ENCODE measurements around the gene NUAK1.

Gene NUAK1

DNA sequence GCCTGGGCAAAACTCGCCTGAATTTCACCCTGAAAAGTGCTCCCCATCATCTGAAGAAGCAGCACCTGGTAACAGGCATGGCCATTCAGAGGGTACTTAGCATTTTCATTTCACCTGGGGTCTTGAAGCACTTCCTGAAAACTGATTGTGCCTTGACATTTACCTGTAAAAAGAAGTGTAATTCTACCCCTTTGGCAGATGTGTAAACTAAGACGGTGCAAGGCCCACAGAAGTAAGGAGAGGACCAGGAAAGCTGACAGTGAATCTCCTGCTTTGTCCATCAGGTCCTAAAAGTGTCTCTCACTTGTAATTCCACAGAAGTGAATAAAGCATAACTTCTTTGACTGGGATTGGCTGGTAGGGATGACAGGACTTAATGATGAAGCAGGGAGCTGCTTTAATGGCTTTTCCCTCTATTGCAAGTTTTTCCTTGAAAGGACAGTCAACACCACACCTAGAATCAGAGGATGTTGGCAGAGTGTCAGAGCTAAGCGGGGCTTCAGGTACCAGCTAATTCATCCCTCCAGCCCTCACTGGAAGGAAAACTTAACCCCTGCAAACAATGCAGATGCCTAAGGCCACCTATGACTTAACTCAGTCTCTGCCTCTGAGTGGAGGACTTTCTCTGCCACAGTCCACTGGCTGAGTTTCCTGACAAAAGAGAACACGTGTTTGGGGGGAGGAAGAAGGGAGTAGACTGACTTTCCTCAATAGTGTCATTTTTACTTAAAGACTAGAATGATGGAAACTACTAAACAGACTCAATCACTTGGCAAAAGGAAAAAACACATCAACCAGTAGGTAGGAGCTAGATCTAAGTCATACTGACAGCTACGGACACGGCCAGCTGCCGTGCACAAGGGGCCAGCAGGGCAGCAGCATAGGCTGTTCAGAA is 74.7 kb downstream of the NUAK1 start:
- no peak for DNase-seq

DNA sequence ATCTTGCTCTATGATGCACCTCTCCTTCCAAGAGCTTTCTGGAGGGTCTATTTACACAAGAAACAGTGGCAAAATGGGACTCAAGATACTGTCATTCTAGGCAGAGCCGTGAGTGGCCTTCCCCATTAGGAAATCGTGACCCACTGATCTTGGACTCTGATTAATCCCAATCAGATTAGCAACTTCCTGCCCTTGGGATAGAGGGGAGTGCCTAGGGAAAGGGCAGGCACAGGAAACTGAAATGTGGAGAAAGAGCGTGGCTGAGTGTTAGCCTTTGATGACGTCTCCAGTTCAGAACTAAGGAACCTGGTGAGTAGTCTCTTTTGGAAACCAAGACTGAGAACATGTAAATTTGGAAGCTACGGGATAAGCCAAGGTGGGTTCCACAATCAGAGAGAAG is 76.1 kb downstream of the NUAK1 start:
- DNase-seq: no peak

DNA sequence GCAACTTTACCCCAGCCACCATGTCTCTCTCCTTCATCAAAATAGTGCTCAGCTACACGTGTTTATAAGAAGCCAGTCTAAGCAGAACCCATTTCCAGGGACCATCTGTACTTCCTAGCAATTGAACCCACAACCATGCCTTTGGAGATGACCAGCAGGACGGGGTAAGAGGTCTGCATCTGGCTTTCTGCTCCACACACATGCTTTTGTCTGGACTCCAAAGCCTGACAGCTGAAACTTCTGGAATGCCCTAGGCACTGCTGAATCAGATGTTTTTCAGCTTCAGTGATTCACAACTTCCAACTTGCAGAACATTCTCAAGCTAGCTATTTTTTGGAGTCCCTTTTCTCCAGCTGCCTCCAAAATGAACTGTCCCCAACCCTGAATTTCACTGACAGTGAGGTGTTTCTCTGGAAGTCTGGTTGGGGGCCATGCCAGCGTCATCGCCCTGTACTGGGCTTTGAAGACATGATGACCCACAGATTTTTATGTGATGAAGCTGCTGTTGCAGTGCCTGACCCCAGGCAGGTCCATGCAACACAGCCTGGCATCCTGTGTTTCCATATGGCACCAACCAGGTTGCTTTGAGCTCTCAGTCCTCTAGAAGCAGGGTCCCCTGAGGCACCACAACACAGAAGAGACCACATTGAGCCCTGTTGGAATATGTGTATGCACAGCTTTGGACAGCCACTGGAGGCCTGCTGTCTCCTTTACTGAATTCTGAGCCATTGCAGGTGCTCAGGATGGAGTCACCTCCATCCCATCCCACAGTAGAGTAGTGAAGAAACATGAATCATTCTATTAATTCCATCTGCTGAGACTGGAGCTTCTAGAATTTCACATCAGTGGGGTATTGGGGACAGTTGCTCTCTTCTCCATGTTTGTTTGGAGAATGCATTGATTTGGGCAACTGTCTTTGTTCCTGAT is 80.2 kb downstream of the NUAK1 start:
- no peak for DNase-seq

DNA sequence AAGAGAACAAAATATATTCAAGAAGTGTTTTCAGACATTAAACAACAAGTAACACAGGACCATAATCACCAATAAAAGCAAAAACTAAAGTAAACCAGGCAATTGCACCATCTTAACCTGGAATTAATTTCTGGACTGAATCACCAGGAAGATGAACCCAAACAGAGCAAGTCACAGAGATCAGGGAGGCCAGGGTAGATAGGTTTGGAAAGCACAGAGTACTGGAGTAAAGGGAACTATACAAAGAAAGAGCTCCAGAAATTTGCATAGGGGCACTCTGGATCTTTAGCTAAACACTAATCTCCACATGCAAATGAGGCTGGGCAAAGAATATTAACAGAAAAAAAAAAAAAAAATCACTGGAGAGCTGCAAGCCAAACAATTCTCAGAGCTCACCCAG is 84.7 kb downstream of the NUAK1 start:
- DNase-seq: no peak

DNA sequence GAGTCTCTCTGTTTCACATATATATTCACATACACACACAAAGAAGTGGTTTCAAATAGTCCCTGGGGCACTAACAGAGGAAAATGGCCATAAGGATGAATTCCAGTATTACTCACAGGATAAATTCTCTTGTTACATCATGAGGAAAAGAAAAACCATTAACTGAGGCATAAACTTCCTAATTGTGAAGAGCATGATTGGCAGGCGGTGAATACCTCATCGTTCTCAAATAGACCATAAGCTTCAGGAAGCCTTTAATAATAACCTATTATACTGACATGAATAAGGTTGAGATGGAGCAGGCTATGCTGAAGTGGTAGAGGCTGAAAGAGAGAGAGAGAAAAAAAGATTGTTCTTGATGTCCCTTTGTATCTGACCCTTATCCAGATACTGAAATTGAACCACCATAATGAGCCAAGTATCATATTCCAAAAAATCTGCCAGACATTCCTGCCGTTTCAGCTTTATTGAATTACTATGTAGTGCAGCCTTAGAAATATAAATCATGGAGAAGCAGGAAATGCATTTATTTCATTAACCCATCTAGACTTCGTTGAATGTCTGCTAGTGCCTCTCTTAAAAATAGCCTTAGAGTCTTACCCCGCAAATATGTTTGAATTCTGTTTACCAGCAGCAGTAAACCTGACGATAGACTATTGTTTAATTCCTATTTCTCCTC is 86.8 kb downstream of the NUAK1 start:
- no peak for DNase-seq

DNA sequence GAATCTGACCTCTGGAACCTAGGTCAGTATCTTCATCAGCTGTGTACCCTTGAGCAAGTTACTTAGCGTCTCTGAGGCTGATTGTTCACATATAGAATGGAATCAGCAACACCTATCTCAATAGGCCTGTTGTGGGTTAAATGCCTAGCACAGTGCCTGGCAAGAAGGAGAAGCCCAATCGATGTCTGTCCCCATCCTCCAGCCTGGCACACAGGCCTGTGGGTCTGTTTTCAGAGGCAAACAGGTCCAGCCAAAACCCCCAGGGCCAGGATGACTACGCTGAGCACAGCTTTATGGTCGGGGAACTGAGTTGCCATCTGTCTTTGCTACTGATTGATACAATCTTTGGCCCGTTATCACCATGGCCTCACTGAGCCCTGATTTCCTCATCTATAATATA is 89.2 kb downstream of the NUAK1 start:
- no peak for DNase-seq

DNA sequence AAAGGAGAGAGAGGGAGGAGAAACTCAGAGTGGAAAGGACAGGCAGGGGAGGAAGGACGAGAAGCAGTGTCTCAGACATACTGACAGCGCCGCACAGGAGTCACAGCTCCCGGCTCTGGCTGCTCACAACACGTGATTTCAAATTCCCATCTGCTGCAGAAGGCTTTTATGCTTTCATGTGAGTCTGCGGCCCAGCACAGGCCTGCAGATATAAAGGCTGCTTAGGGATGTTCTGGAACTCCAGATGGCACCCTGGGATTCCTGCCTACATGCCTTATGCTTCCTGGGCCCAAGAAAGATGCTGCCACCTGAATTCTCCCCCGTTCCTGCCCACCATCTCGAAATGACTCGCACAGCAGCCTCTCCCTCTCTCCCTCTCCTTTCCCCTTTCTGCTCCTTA is 89.6 kb downstream of the NUAK1 start:
- no peak for DNase-seq

DNA sequence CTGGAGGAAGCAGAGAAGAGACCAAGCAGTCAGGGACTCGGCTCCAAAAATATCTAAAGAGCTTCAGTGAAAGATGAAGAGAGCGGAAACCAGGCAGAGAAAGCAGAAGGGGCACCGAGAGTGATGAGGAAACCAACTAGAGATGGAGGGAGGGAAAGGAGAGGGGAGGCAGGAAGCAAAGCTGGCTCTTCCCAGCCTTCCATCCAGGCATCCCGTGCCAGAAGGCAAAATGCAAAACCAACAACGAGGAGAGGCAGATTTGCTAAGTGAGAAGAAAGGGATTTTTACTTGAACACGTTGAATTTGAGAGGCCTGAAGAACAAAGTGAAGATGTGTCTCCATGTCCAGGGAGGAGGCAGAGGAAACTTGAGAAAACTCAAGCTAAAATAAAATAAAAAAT is 90.1 kb downstream of the NUAK1 start:
- DNase-seq: no peak

DNA sequence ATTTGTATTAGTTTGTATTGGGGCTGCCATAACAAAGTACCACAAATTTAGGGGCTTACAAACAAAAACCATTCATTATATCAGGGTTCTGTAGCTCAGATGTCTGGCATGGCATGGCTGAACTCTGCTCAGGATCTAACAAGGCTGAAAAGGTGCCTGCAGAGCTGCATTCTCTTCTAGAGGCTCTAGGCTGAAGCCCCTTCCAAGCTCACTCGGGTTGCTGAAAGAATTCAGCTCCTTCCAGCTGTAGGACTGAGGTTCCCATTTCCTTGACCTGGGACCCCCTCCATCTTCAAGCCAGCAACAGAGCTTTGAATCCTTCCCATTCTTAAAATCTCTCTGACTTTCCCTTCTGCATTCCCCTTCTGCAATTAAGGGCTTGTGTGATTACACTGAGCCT is 90.7 kb downstream of the NUAK1 start:
- no peak for DNase-seq

DNA sequence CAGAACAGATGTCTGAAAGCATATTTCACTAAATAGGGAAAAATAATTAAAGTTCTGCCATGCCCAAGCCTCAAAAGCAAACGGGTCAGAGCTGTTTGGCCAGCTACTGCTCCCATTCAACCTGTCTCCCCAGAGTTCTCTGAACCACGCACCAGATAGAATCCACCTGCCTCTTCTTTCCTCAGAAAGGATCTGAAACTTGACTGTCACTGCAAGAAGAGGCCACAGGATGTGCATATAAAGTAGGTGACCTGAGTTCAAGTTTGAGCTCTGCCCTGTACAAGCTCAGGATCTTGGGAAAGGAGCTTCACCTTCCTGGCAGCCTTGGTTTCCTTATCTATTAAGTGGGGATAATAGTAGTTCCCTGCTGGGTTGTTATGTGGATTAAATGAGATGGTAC is 91.8 kb downstream of the NUAK1 start:
- no peak for DNase-seq

DNA sequence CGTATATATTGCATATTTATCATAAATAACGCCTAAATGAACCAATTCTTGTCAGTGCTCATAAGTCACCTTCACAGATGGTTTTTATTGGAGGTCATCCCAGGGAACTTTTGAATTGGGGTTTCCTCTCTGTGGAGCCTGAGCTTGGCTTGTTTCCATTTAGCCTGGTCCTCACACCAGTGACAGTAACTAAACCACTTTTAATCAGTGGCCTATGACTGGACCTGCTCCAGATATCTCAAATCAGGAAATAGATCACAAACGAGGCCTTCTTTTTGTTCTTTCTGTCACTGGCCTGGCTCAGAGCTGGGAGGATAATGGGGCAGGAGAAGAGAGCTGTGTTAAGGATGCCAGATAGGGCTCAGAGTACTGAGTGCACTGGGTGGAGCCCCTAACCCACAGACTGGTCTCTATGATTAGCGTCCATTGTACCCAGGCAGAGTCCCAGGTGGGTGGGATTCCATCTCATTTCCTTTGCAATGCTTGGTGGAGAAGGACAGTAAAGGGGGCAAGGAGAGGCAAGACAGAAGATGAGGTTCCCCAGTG is 92.4 kb downstream of the NUAK1 start:
- no peak for DNase-seq

DNA sequence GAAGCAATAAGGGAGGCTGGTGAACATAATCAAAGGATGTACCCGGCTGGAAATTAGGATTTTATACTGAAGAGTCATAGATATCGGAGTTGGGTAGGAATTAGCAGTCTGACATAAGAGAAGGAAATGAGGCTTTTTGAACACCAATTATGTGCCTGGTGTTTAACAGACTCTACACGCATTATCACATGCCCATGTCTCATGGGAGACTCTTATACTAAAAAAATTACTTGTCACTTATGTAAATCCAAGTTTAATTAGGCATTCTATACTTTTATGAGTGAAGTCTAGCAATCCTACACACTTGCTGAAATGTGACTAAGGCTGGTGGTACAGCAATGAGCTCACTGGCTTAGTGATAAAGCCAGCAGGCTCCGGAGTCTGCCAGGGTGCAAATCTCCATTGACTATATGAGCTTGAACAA is 93.5 kb downstream of the NUAK1 start:
- DNase-seq: no peak

DNA sequence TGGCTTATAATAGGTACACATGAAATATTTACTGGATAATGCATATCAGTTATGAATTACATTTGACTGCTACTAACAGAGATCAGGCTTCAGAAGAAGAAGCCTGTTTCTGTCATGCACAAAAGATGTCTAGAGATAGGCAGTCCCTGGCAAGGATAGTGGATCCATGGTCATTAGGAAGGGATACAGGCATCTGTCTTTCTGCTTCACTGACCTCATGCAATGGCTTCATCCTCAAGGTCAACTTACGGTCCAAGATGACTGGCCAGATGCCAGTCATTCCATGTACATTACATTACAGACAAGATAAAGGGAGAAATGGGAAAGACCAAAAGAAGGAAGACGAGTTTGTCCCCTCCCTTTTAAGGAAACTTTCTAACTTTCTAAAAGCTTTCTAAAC is 94.0 kb downstream of the NUAK1 start:
- no peak for DNase-seq

DNA sequence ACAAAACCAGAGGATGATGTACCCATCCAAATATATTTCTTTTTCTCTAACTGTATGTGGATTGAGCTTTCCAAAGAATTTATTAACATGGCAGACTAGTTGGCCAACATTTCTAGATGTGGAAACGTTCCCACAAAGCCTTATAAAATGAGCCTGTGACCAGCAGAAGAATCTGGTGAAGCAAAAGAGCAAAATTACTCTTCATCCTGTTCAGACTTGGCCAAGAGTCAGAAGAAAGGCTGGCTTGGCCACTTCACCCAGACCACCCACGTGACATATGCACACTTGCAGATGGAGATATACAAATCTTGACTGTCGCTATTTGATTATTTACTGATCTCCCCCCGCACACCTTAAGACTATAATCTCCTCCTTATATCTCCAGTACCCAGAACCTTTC is 96.7 kb downstream of the NUAK1 start:
- DNase-seq: no peak

DNA sequence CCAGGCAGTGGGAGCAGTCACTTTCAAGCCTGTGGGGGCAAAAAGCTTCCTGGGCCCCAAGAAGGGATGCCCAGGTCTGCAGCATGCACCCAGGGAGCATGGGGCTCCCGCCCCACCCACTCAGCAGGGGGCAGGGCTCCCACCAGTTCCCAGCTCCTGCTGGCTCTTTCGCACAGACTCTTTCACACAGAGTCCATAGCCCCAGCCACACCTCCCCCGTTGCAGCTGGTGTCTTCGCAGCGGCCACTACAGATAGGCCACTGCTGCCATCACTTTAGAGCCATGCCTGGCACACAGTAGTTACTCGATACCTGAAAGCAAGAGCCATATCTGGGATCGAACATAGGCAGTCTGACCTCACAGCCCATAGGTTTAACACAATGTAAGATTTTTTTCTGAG is 98.2 kb downstream of the NUAK1 start:
- no peak for DNase-seq

DNA sequence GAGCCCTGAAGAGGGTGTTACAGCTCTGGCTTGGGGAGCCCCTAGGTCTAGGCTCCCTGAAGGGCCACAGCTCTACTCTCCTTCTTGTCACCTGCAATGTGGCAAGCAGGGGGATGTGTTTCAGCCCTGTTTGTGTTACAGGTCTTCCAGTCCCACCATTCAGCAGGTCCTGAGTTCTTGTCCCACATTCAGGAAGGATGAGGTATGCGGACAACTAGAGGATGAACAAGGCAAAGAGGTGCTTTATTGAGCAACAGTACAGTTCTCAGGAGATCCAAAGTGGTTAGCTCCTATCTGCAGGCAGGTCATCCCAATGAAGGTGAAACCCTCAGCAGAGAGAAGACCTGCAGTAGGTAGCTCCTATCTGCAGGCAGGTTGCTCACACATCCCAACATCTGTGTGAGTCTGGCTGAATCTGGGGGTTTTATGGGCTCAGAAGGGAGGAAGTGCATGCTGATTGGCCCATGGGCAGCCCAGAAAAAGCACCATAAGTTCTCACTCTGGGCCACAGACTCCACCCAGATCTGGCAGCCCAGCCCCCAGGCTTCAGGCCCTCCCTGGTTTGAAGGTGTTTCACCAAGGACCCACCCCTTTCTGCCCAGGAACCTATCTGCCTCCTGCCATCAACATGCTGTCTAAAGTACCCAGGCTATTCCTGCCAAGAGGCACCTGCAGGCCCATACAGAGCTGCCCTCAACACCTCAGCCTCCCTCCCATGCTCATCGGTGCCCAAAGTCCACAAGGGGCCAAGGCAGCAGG is 98.9 kb downstream of the NUAK1 start:
- no peak for DNase-seq

DNA sequence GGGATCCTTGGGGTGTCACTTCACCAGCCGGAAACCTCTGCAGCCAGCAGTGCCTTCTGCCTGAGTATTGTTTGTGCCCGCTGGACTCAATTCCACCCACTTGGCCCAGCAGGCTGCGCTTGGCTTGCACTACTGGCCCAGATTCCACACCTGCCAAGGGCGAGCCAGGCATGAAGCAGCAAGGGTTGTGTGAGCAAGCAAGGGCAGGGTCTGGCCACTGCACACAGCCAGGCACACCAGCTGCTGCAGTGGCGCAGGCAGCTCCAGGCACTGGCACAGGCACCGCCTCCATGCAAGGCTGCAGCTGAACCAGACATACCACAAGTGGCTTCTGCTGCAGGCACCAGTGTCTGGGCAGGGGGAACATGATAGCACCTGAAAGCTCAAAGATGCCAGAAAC is 99.5 kb downstream of the NUAK1 start:
- no peak for DNase-seq

DNA sequence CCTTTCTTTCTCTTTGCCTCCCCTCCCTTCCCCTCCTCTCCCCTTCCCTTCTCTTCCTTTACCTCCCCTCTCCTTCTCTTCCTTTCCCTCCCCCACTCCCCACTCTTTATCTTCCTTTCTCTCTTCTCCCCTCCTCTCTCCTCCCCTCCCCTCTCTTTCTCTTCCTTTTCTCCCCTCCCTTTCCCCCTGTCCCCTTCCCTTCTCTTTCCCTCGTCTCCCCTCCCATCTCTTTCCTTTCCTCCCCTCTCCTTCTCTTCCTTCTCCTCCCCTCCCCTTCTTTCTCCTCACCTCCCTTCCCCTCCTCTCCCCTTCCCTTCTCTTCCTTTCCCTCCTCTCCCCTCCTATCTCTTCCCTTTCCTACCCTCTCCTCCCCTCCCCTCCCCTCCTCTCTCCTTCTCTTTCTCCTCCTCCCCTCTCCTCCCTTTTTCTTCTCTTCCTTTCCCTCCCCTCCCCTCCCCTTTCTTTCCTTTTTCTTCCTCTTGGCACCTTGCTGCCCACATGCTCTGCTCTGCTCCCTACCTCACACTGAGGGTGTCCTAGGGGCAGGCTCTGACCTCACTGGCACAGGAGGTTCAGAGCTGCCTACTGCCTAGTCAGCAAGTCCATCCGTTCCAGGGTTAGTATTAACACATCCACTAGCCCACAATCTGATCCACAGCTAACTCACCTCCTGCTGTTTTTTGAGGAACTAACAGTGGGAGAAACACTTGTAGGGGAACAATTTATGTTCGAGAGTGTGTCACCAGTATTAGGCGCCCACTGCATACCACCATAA is 101.0 kb downstream of the NUAK1 start:
- no peak for DNase-seq

DNA sequence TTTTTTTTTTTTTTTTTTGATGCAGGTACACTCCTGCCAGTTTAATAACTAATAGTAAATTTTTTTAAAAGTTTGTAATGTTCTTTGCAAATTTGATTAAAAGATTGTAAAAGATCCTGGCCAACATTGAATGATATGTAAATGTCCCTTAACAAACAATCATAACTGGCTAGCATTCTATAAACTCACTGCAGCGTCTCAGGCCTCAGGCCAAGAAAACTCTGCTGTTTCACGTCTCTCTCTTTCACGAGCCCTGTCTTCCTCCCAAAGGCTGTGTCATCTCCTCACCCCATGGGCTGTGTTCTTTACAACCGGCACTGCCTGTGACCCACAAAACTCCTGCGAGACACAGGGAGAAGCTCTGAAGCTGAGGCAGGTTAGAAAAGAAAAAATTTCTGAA is 103.3 kb downstream of the NUAK1 start:
- no peak for DNase-seq

DNA sequence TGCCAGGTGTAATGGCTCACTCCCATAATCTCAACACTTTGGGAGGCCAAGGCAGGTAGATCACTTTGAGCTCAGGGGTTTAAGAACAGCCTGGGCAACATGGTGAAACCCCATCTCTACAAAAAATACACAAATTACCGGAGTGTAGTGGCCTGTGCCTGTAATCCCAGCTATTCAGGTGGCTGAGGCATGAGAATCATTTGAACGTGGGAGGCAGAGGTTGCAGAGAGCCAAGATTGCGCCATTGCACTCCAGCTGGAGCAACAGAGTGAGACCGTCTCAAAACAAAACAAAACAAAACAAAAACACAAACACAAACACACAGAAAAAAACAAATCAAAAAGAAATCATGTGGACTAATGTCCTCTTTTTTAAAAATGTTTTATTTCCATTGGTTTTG is 104.4 kb downstream of the NUAK1 start:
- no peak for DNase-seq

DNA sequence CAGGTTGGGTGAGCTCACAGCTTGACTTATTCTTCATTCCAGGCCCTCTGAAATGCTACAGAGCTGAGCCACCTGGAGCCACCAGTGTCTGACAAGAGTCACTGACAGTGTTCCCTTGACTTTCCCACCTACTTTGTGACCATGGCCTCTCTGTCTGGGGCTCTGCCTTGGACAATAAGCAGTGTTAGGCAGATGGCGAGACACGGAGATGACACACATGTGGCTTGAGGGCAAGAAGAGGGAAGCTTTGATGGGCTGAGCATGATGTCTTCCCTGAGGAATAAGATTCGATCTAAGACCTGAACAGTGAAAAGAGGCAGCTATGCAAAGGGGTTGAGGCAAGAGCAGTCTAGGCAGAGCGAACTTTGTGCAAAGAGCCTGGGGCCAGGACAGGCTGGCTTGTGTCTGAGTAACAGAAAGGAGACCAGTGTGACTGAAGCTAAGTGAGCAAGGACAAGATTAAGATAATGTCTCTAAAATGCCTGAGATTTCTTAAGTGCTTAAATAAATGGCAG is 105.5 kb downstream of the NUAK1 start:
- DNase-seq: no peak
